TTC549 (cell line): ENCODE measurements around the gene CHST10.
"Not testable (repeated sequence)": the region's sequence is repeated elsewhere in the genome, so short reads cannot be mapped to it uniquely, and the experiment has no call there.

Source experiments
- FAIRE-seq: peaks from 2 replicates; lab custom pipeline; 2012; peaks lifted over from hg19 to GRCh38; lab: Jason Lieb, UNC

The CHST10 gene

DNA sequence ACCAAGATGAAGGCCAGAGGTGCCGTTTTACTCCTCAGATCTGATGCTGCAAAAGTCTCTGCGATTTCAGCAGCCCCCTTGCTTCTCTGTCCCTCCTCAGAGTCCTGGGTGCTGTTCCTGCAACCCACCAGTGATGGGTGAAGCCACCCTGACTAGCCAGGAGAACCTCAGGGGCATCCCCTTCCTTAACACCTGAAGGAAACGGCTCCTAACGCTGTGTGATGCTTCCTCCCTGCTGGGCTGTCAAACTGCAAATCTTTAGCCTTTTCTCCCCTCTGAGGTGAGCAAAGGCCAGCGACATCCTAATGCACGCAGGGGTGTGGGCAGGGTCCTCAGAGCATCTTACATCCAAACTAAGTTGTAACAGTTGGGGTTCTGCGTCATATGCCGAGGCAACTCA is 24.8 kb downstream of the CHST10 start:
- FAIRE-seq: no peak

GRCh38 chr2:100391735-100392515 is 25.5 kb downstream of the CHST10 start:
- no peak for FAIRE-seq

GRCh38 chr2:100390001-100390940 is 27.2 kb downstream of the CHST10 start:
- FAIRE-seq: no peak

- no peak for FAIRE-seq
Measured at GRCh38 chr2:100388703-100389102, 28.8 kb downstream of the CHST10 start.

GRCh38 chr2:100383954-100384353 is 33.5 kb downstream of the CHST10 start:
- no peak for FAIRE-seq

GRCh38 chr2:100383306-100383705 is 34.2 kb downstream of the CHST10 start:
- FAIRE-seq: no peak

DNA sequence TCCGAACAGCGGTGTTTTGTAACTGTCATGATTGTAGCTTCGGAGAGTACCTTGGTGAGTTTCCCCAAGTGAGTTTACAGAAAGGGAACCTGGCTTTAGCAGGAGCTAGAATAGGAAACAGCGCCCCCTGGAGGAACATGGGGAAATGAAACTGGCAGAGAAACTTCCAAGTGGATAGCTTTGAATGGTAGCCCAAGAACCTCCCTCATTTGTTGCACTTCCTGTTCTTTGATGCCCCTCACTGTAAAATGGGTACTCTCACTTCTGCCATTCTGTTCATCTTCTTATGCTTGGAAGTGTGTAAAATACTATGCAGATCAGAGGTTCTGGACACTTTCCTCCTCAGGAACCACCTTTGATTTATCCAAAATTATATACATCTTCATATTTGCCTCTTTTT is 36.2 kb downstream of the CHST10 start:
- FAIRE-seq: peak; percentile 59

GRCh38 chr2:100380681-100381080 is 36.8 kb downstream of the CHST10 start:
- FAIRE-seq: no peak

DNA sequence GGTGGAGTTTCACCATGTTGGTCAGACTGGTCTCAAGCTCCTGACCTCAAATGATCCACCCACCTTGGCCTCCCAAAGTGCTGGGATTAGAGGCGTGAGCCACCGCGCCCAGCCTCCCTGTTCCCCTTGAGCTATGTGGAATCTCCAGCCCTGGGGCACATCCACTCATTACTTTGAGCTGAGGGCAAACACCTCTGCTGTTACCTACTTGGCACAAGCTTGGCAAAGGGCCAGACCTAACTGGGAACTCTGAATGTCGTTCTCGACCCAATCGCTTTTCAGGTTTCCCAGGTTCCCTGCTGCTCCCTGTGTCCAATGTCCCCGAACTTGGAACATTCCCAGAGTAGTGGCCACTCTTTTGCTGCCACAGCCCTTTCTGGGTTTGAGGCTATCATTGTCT is 40.6 kb downstream of the CHST10 start:
- no peak for FAIRE-seq

GRCh38 chr2:100367163-100367562 is 50.3 kb downstream of the CHST10 start:
- no peak for FAIRE-seq

GRCh38 chr2:100365434-100365833 is 52.0 kb downstream of the CHST10 start:
- FAIRE-seq: no peak

- not testable (repeated sequence) for FAIRE-seq
Measured at GRCh38 chr2:100362269-100362668, 55.2 kb downstream of the CHST10 start.

DNA sequence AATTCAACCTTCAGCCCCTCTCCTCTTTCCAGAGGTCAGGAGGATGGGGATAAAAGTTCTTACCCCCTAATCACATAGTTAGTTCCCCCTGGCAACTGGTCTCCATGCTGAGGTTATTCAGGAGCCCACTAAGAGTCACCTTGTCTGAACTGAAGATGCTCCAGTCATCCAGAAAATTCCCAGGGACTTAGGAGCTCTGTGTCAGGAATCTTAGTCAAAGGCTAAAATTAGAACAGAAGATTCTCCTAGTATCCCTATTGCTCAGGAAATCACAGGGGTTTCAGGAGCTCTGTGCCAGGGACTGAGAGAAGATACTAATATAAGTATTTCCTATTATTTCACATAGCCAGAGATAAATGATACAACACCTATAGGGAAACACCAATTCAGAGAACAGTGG is 57.9 kb downstream of the CHST10 start:
- no peak for FAIRE-seq

DNA sequence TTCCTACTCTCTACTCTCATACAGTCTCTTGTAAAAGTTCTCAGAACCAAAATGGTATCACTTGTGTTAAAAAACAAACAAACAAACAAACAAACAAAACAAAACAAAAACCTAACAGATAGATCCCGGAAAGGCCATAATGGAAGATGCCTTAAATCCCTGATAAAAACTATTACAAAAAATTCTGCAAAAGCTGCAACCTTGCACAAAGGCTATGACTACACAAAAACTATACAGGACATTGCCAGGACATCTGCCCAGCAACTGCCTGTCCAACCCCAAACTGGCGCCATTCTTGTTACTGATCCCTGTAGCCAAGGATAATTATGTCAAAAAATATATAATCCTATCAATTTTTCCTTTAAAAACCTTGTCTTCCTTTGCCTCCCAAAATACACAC is 58.9 kb downstream of the CHST10 start:
- no peak for FAIRE-seq

GRCh38 chr2:100352521-100352920 is 64.9 kb downstream of the CHST10 start:
- no peak for FAIRE-seq

- no peak for FAIRE-seq
Measured at GRCh38 chr2:100350661-100351185, 66.7 kb downstream of the CHST10 start.

DNA sequence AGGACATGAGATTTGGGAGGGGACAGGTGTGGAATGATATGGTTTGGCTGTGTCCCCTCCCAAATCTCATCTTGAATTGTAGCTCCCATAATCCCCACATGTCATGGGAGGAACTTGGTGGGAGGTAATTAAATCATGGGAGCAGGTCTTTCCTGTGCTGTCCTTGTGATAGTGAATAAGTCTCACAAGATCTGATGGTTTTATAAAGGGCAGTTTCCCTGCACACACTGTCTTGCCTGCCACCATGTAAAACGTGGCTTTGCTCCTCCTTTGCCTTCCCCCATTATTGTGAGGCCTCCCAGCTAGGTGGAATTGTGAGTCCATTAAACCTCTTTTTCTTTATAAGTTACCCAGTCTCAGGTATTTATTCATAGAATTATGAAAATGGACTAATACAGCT is 72.3 kb downstream of the CHST10 start:
- not testable (repeated sequence) for FAIRE-seq

- FAIRE-seq: no peak
Measured at GRCh38 chr2:100344433-100344832, 73.0 kb downstream of the CHST10 start.

DNA sequence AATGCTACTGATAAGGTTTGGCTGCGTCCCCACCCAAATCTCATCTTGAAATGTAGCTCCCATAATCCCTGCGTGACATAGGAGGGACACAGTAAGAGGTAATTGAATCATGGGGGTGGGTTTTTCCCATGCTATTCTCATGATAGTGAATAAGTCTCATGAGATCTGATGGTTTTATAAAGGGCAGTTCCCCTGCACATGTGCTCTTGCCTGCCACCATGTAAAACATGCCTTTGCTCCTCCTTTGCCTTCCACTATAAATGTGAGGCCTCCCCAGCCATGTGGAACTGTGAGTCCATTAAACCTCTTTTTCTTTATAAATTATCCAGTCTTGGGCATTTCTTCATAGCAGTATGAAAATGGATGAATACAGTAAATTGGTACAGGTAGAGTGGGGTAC is 75.0 kb downstream of the CHST10 start:
- not testable (repeated sequence) for FAIRE-seq
